ENCODE data around the gene ELP4. TPM values are rescaled to one million over a fixed set of nuclear protein-coding genes. Genes with fewer than 3 reads are reported as not detected.

Gene ELP4
- total RNA-seq, 2 donors from 2014 or later, result 22.7 to 30.0 TPM

DNA sequence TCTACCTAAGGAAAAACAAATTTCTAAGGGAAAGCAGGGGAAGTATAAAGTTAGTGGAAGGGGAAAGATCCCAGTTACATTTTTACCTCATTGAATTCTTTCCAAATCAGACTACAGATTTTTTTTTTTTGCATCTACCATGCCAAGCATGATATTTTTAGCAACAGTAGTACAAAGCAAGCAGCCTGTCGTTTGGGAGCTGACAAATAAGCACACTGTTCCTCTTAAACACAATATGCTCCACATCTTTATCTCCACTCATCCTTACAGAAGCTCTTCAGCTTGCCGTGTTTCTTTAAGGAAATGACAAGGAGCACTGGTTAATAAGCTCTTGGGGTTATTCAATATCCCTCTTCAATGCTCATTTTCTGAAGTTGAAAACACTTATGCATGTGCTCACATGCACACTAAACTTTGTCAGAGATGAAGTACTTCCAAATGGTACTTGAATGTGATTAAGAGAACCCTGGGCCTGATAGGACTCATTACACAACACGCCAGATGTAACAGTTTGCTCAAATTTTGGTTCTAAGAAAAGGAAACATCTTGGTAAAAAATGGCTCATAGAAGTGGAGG lies 247.8 kb downstream of the ELP4 start:
- Mint-ChIP-seq H3K4me1 (ENCODE audit: low read depth) (no peaks in the 10 kb centered on the region), H3K27me3 (ENCODE audit: low read depth) (no peaks in the 10 kb centered on the region), H3K4me3 (no peak overlapping the region), H3K27ac (no peak overlapping the region), H3K36me3 (ENCODE audit: insufficient read depth in 2 of 2) (no peaks in the 10 kb centered on the region), H3K9me3 (no peaks in the 10 kb centered on the region)
- ATAC-seq (replicated peaks in 1 of 2), result no peak
- no peak for DNase-seq

DNA sequence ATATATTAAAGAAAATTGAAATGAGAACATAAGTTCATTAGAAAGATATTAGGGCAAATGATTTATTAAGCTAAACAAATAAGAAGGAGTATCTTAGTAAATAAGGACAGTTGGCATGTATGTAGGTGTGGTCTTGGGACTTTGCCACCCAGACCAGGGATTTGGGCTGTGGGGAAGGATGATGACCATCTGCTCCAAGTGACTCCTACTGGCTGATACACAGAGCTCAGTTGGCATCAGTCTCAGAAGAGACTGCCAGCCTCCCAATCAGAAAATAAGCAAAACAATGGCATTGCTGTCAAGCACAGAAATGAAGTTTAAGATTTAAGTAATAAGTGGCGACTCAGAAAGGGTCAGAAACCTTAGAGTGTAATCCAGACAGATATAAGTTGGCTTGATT lies 252.1 kb downstream of the ELP4 start:
- DNase-seq (no peak), ATAC-seq (replicated peaks in 1 of 2) (no peak)
- H3K36me3 Mint-ChIP-seq (ENCODE audit: insufficient read depth in 2 of 2), result no peaks in the 10 kb centered on the region

DNA sequence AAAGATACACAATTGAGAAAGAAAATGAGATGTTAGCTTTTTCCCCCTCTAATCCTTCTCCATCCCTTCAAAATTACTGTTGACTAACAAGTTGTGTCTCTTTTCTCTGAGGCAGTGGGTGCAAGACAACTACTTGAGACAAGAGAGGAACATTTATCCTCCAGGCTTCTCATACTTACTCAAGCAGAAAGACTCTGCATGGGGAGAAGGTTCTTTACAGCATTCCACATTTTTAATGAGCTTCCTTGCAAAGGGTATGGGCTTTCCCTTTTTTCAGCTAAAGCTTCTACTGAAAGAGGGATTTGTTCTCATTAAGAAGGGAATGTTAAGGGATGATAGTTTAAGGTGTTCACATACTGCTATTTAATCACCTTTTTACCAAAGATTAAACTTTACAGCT lies 253.7 kb downstream of the ELP4 start:
- no peak for ATAC-seq (replicated peaks in 1 of 2)
- Mint-ChIP-seq H3K27ac (no peak overlapping the region), H3K36me3 (ENCODE audit: insufficient read depth in 2 of 2) (no peaks in the 10 kb centered on the region), H3K4me1 (ENCODE audit: low read depth) (no peaks in the 10 kb centered on the region), H3K9me3 (no peaks in the 10 kb centered on the region), H3K4me3 (no peak overlapping the region), H3K27me3 (ENCODE audit: low read depth) (no peaks in the 10 kb centered on the region)
- DNase-seq, result no peak

More for the DNA sequence above, 252.1 kb downstream of the ELP4 start:
- Mint-ChIP-seq H3K4me3 (no peak overlapping the region), H3K4me1 (ENCODE audit: low read depth) (no peaks in the 10 kb centered on the region), H3K27ac (no peak overlapping the region), H3K9me3 (no peaks in the 10 kb centered on the region), H3K27me3 (ENCODE audit: low read depth) (no peaks in the 10 kb centered on the region)

- Mint-ChIP-seq H3K4me3 (no peak overlapping the region), H3K4me1 (ENCODE audit: low read depth) (no peaks in the 10 kb centered on the region)
- no peak for ATAC-seq (replicated peaks in 1 of 2)
These were observed 254.7 kb downstream of the ELP4 start for GRCh38 chr11:31764261-31764660.

DNA sequence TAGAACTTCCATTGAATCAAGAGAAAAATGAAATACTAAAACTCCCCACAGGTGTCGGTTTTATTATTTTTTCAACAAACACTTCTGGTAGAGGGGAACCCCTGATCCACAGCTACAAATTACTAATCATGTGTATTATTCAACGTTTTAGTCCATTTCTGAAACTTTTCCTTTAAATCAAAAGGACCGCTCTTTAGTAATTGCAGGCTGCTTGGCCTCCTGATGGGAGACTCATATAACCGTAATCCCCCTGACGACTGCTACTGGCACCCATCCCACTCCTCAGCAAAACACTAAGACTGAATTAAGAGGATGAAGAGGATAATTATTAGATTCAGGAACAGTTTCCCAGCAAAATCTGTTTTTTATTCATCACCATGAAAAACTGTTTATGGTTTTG lies 255.2 kb downstream of the ELP4 start:
- DNase-seq (no peak), ATAC-seq (replicated peaks in 1 of 2) (no peak)
- no peaks in the 10 kb centered on the region for H3K9me3 Mint-ChIP-seq
- no peak overlapping the region for H3K4me3 Mint-ChIP-seq
- no peaks in the 10 kb centered on the region for H3K27me3 Mint-ChIP-seq (ENCODE audit: low read depth)
- H3K4me1 Mint-ChIP-seq (ENCODE audit: low read depth), result no peaks in the 10 kb centered on the region
- no peak overlapping the region for H3K27ac Mint-ChIP-seq
- H3K36me3 Mint-ChIP-seq (ENCODE audit: insufficient read depth in 2 of 2), result no peaks in the 10 kb centered on the region

More at GRCh38 chr11:31764261-31764660, 254.7 kb downstream of the ELP4 start:
- Mint-ChIP-seq H3K27me3 (ENCODE audit: low read depth) (no peaks in the 10 kb centered on the region), H3K27ac (no peak overlapping the region), H3K36me3 (ENCODE audit: insufficient read depth in 2 of 2) (no peaks in the 10 kb centered on the region), H3K9me3 (no peaks in the 10 kb centered on the region)
- no peak for DNase-seq

DNA sequence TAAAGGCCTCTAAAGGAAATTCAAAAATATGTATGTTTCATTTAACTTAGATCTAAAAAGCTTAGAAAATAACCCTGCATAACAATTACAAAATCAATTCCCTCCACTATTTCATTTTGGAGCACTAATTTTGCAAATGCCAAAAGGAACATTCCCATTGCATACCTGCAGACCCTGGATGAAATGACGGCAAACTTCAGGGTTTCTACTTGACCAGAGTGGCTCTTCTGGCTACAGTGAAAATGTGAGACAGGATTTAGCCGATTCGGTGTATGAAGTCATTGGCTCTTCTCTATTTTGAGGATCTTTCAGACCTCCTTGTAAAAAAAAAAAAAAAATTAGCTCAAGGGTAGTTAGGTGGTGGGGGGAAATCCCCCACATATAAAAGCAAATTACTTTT lies 257.5 kb downstream of the ELP4 start:
- Mint-ChIP-seq H3K4me3 (no peak overlapping the region), H3K27me3 (ENCODE audit: low read depth) (no peaks in the 10 kb centered on the region), H3K36me3 (ENCODE audit: insufficient read depth in 2 of 2) (no peaks in the 10 kb centered on the region), H3K9me3 (no peaks in the 10 kb centered on the region), H3K27ac (no peak overlapping the region), H3K4me1 (ENCODE audit: low read depth) (no peaks in the 10 kb centered on the region)
- DNase-seq, result no peak
- no peak for ATAC-seq (replicated peaks in 1 of 2)

- Mint-ChIP-seq H3K4me3 (no peak overlapping the region), H3K4me1 (ENCODE audit: low read depth) (no peaks in the 10 kb centered on the region), H3K27ac (no peak overlapping the region), H3K27me3 (ENCODE audit: low read depth) (no peaks in the 10 kb centered on the region), H3K9me3 (no peaks in the 10 kb centered on the region), H3K36me3 (ENCODE audit: insufficient read depth in 2 of 2) (peaks cover 0 to 2% of the 10 kb centered on the region in 2 donors)
- DNase-seq (no peak), ATAC-seq (replicated peaks in 1 of 2) (no peak)
These were observed 258.1 kb downstream of the ELP4 start for GRCh38 chr11:31767685-31768084.

GRCh38 chr11:31768749-31769640 lies 259.4 kb downstream of the ELP4 start:
- H3K27ac Mint-ChIP-seq, result no peak overlapping the region
- H3K27me3 Mint-ChIP-seq (ENCODE audit: low read depth), result no peaks in the 10 kb centered on the region
- peaks cover 0 to 2% of the 10 kb centered on the region in 2 donors for H3K36me3 Mint-ChIP-seq (ENCODE audit: insufficient read depth in 2 of 2)

DNA sequence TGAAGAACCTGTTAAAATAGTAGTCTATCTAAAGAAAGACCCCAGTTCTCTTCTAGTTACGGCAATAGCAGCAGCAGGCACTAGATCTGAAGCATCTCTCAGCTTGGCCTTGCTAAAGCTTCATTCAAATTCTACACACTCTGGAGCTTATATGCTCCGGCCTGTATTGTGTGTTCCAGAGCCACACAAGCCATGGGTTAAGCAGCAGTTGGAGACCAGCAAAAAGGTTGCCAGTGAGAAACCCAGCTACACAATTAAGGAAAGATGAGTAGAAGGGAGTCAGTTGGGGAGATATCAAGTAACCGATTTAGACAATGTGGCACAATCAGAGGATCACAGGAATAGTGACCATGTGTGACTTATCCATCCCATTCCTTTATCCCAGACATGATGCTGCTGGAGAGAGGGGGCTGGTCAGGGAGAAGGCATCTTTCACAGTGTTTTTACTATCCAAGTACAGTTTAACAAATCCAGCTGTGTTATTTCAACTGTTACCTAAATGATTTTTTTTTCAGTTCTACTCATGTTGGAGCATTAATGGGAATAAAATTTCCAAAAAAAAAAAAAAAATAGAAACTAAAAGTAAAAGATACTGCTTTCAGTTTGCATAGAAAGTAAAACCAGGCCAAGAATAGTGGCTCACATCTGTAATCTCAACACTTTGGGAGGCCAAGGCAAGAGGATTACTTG lies 260.6 kb downstream of the ELP4 start:
- Mint-ChIP-seq H3K4me1 (ENCODE audit: low read depth) (no peaks in the 10 kb centered on the region), H3K27me3 (ENCODE audit: low read depth) (no peaks in the 10 kb centered on the region), H3K36me3 (ENCODE audit: insufficient read depth in 2 of 2) (peaks cover 0 to 2% of the 10 kb centered on the region in 2 donors), H3K27ac (no peak overlapping the region), H3K4me3 (no peak overlapping the region), H3K9me3 (no peaks in the 10 kb centered on the region)
- DNase-seq (no peak), ATAC-seq (replicated peaks in 1 of 2) (no peak)

More at GRCh38 chr11:31768749-31769640, 259.4 kb downstream of the ELP4 start:
- no peaks in the 10 kb centered on the region for H3K9me3 Mint-ChIP-seq
- no peak for ATAC-seq (replicated peaks in 1 of 2)
- DNase-seq, result no peak
- no peak overlapping the region for H3K4me3 Mint-ChIP-seq
- H3K4me1 Mint-ChIP-seq (ENCODE audit: low read depth), result no peaks in the 10 kb centered on the region

- Mint-ChIP-seq H3K9me3 (no peaks in the 10 kb centered on the region), H3K27me3 (ENCODE audit: low read depth) (no peaks in the 10 kb centered on the region), H3K4me3 (no peak overlapping the region), H3K27ac (no peak overlapping the region), H3K4me1 (ENCODE audit: low read depth) (no peaks in the 10 kb centered on the region), H3K36me3 (ENCODE audit: insufficient read depth in 2 of 2) (peaks cover 0 to 2% of the 10 kb centered on the region in 2 donors)
- DNase-seq, result no peak
- no peak for ATAC-seq (replicated peaks in 1 of 2)
These were observed 262.8 kb downstream of the ELP4 start for GRCh38 chr11:31772412-31772811.

- Mint-ChIP-seq H3K27me3 (ENCODE audit: low read depth) (no peaks in the 10 kb centered on the region), H3K27ac (no peak overlapping the region), H3K4me3 (no peak overlapping the region), H3K36me3 (ENCODE audit: insufficient read depth in 2 of 2) (no peaks in the 10 kb centered on the region), H3K9me3 (no peaks in the 10 kb centered on the region), H3K4me1 (ENCODE audit: low read depth) (no peaks in the 10 kb centered on the region)
- DNase-seq (no peak), ATAC-seq (replicated peaks in 1 of 2) (no peak)
These were observed 269.8 kb downstream of the ELP4 start for GRCh38 chr11:31779374-31779791.

DNA sequence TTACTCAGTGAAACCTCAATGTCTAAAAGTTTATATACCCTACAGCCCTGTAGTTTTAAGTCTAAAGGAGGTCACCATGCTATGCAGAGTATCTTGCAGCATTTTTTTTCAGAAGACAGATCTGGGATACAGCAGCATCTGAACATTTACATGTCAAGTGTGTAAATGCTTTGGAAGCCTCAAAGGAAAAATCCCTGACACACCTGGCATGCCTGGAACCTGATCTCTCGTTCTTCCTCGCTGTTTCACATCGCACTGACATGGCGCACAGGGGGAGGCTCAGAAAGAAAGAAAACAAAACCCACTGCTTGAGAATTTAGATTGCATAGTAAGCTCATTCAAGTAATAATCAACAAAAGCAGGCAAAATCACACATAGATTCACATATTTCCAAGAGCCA lies 270.5 kb downstream of the ELP4 start:
- Mint-ChIP-seq H3K27ac (no peak overlapping the region), H3K36me3 (ENCODE audit: insufficient read depth in 2 of 2) (no peaks in the 10 kb centered on the region), H3K27me3 (ENCODE audit: low read depth) (no peaks in the 10 kb centered on the region), H3K9me3 (no peaks in the 10 kb centered on the region), H3K4me3 (no peak overlapping the region), H3K4me1 (ENCODE audit: low read depth) (no peaks in the 10 kb centered on the region)
- ATAC-seq (replicated peaks in 1 of 2) (no peak), DNase-seq (no peak)

- DNase-seq (no peak), ATAC-seq (replicated peaks in 1 of 2) (no peak)
- Mint-ChIP-seq H3K4me1 (ENCODE audit: low read depth) (no peaks in the 10 kb centered on the region), H3K4me3 (no peak overlapping the region), H3K27me3 (ENCODE audit: low read depth) (no peaks in the 10 kb centered on the region), H3K27ac (no peak overlapping the region), H3K36me3 (ENCODE audit: insufficient read depth in 2 of 2) (no peaks in the 10 kb centered on the region), H3K9me3 (no peaks in the 10 kb centered on the region)
These were observed 271.0 kb downstream of the ELP4 start for GRCh38 chr11:31780480-31780971.

All from activated T-cell treated with anti-CD3 and anti-CD28 coated beads, Interleukin-2, amount 50 U/mL, for 72 hours (primary cell).